Smooth muscle cell (in vitro differentiated cells): ENCODE measurements around the gene PIP4K2A. TPM values are rescaled to one million over a fixed set of nuclear protein-coding genes. Genes with fewer than 3 reads are reported as not detected.

Experiments
- DNase-seq: peaks from one replicate; lab custom pipeline; 2025; ENCODE audit not compliant: unreplicated experiment; lab: John Stamatoyannopoulos, UW
- H2AFZ ChIP-seq: fragments of 200-600 bp; sonication (generic); 2 replicates; pipeline ENCODE4 v1.6.0; 2016; ENCODE audit warnings: antibody characterized with exemption, low read depth, mild to moderate bottlenecking
- H3F3A ChIP-seq: fragments of 200-600 bp; sonication (generic); 2 replicates; pipeline ENCODE4 v1.6.0; 2017; ENCODE audit warnings: antibody characterized with exemption, low read depth
- H3K27ac ChIP-seq: fragments of 200-600 bp; sonication (generic); 2 replicates; pipeline ENCODE4 v1.5.1; 2016; ENCODE audit warnings: low read depth, mild to moderate bottlenecking
- H3K27me3 ChIP-seq: fragments of 200-600 bp; sonication (generic); 2 replicates; pipeline ENCODE4 v1.6.1; 2016; ENCODE audit warnings: low read depth, mild to moderate bottlenecking
- H3K36me3 ChIP-seq: fragments of 200-600 bp; sonication (generic); 2 replicates; pipeline ENCODE4 v1.5.1; 2016; ENCODE audit warnings: low read depth
- H3K4me1 ChIP-seq: fragments of 200-600 bp; sonication (generic); 2 replicates; pipeline ENCODE4 v1.5.1; 2016; ENCODE audit warnings: low read depth
- H3K4me2 ChIP-seq: fragments of 200-600 bp; sonication (generic); 2 replicates; pipeline ENCODE4 v1.6.0; 2016; ENCODE audit warnings: mild to moderate bottlenecking
- H3K4me3 ChIP-seq: fragments of 200-600 bp; sonication (generic); 2 replicates; pipeline ENCODE4 v1.5.1; 2016; ENCODE audit warnings: mild to moderate bottlenecking
- H3K79me2 ChIP-seq: fragments of 200-600 bp; sonication (generic); 2 replicates; pipeline ENCODE4 v1.6.0; 2016; ENCODE audit warnings: low read depth, mild to moderate bottlenecking
- H3K9ac ChIP-seq: fragments of 200-600 bp; sonication (generic); 2 replicates; pipeline ENCODE4 v1.6.0; 2016; ENCODE audit warnings: low read depth
- H3K9me3 ChIP-seq: fragments of 200-600 bp; sonication (generic); replicated peaks from 2 replicates; pipeline ENCODE4 v1.5.1; 2016; ENCODE audit warnings: low read depth
- H4K20me1 ChIP-seq: fragments of 200-600 bp; sonication (generic); 2 replicates; pipeline ENCODE4 v1.6.0; 2016; ENCODE audit warnings: low read depth
- CTCF ChIP-seq: fragments of 200-600 bp; sonication (generic); IDR thresholded peaks from 2 replicates; pipeline ENCODE4 v1.5.1; 2017; ENCODE audit warnings: borderline replicate concordance, mild to moderate bottlenecking, antibody characterized with exemption; ENCODE audit not compliant: insufficient read depth, poor library complexity, severe bottlenecking
- WGBS: methylation state at CpG from one replicate; pipeline ENCODE4 v1.1.7; 2016; ENCODE audit warnings: low lambda C conversion rate; 5-methylcytosine and 5-hydroxymethylcytosine counted together
- polyA plus RNA-seq: library from polyadenylated mRNA; unstranded; fragments of >200 nt; fragmentation: Nextera tagmentation; extraction: Ambion mirVana; gene quantifications from 2 replicates; pipeline ENCODE4 v1.2.1, GENCODE V29; 2016
- total RNA-seq: library from RNA; depleted of rRNA; stranded (reverse); fragments of >200 nt; gene quantifications from 2 replicates; pipeline ENCODE4 v1.2.3, GENCODE V29; 2014

Gene PIP4K2A
- total and polyA plus RNA-seq, 2 experiments from 2014 or later: 7.5 to 8.9 TPM

- H3K79me2 ChIP-seq: peaks cover 74% of the 10 kb centered on the region
Measured at GRCh38 chr10:22710139-22710745, 4.1 kb downstream of the PIP4K2A start.

GRCh38 chr10:22708772-22709171, 5.6 kb downstream of the PIP4K2A start:
- Histone ChIP-seq H3K27ac (no peak overlapping the region), H3K79me2 (peaks cover 83% of the 10 kb centered on the region), H3K27me3 (no peaks in the 10 kb centered on the region), H2AFZ (no peak overlapping the region), H3K4me2 (no peak overlapping the region), H3K36me3 (no peaks in the 10 kb centered on the region), H3F3A (no peaks in the 10 kb centered on the region), H3K9me3 (no peaks in the 10 kb centered on the region), H3K4me3 (no peak overlapping the region), H4K20me1 (peaks cover 56% of the 10 kb centered on the region), H3K4me1 (peaks cover 12% of the 10 kb centered on the region), H3K9ac (no peak overlapping the region)
- 91% methylated on average over 1 of the region's 1 CpG for WGBS
- TF ChIP-seq CTCF: no peak
- no peak for DNase-seq

More at GRCh38 chr10:22710139-22710745, 4.1 kb downstream of the PIP4K2A start:
- TF ChIP-seq CTCF: no peak
- no peak overlapping the region for H2AFZ ChIP-seq
- WGBS: 92% methylated on average over 10 of the region's 10 CpGs
- H3F3A ChIP-seq: no peaks in the 10 kb centered on the region
- peaks cover 47% of the 10 kb centered on the region for H4K20me1 ChIP-seq
- H3K4me3 ChIP-seq: no peak overlapping the region
- no peak overlapping the region for H3K27ac ChIP-seq
- no peaks in the 10 kb centered on the region for H3K27me3 ChIP-seq
- H3K36me3 ChIP-seq: no peaks in the 10 kb centered on the region
- peaks cover 12% of the 10 kb centered on the region for H3K4me1 ChIP-seq
- H3K9me3 ChIP-seq: no peaks in the 10 kb centered on the region
- H3K9ac ChIP-seq: no peak overlapping the region
- H3K4me2 ChIP-seq: no peak overlapping the region
- DNase-seq: no peak

DNA sequence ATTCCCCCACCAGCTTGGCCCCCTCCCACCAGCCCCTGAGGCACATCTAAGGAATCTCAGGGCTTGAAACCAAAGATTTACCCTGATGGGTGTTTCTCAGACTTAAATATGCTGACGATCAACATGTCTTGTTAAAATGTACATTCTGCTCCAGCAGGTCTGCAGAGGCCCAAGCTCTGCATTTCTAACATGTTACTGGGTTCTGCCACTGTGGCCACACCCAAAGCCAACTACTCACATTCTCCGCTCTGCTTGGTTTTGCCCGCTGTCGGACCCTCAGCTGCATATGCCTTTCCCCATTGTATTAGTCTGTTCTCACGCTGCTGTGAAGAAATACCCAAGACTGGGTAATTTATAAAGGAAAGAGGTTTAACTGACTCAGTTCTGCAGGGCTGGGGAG, 8.9 kb downstream of the PIP4K2A start:
- WGBS: 91% methylated on average over 5 of the region's 5 CpGs
- Histone ChIP-seq H3K4me1 (no peaks in the 10 kb centered on the region), H3K9ac (no peak overlapping the region), H3K4me3 (no peak overlapping the region), H3K36me3 (no peaks in the 10 kb centered on the region), H4K20me1 (peaks cover 52% of the 10 kb centered on the region), H3K27me3 (no peaks in the 10 kb centered on the region), H3K27ac (no peak overlapping the region), H3F3A (no peaks in the 10 kb centered on the region), H3K79me2 (peaks cover 73% of the 10 kb centered on the region), H2AFZ (no peak overlapping the region), H3K4me2 (no peak overlapping the region), H3K9me3 (no peaks in the 10 kb centered on the region)
- no peak for DNase-seq
- TF ChIP-seq CTCF: no peak

DNA sequence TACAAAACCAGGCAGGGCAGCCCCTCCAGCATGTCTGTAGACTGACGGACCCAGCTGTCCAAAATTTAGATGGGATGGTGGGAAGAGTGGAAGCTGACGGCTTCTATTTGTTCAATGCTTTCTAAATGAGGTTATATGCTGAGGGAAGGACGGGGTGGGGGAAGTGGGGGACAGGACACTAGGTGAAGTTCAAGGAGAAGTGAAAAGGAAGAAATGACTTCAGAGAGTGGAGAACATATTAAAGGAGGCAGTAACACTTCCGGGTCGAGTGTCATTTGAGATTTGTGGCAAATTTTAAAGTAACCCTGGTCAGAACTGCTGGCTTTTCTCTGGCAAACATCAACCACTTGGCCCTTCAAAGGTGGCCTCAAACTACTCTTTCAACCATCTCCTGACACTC, 9.4 kb downstream of the PIP4K2A start:
- H3K27ac ChIP-seq: no peak overlapping the region
- DNase-seq: no peak
- TF ChIP-seq CTCF: no peak
- H3K9ac ChIP-seq: no peak overlapping the region
- H3K9me3 ChIP-seq: no peaks in the 10 kb centered on the region
- no peaks in the 10 kb centered on the region for H3K36me3 ChIP-seq
- peaks cover 52% of the 10 kb centered on the region for H4K20me1 ChIP-seq
- H3K4me1 ChIP-seq: no peaks in the 10 kb centered on the region
- H3F3A ChIP-seq: no peaks in the 10 kb centered on the region
- no peak overlapping the region for H2AFZ ChIP-seq
- no peaks in the 10 kb centered on the region for H3K27me3 ChIP-seq
- no peak overlapping the region for H3K4me2 ChIP-seq
- H3K4me3 ChIP-seq: no peak overlapping the region
- peaks cover 73% of the 10 kb centered on the region for H3K79me2 ChIP-seq
- 95% methylated on average over 5 of the region's 5 CpGs for WGBS
